Uterus (tissue), 4 donors: Measurements from ENCODE around the gene SPOPL. TPM values are rescaled to one million over a fixed set of nuclear protein-coding genes. Genes with fewer than 3 reads are reported as not detected.

Experiments
- DNase-seq, 2 donors: peaks; one replicate each; pipeline ENCODE4 v3.0.0-alpha.2; 2019 to 2020
- H3K27ac ChIP-seq, 2 donors: fragments of 200-600 bp; sonication (generic); 1 replicate in 1 of 2; 2 replicates in 1 of 2; pipeline ENCODE4 v1.5.1; 2016 to 2018
- H3K27me3 ChIP-seq, 2 donors: fragments of 200-600 bp; sonication (generic); one replicate each; pipeline ENCODE4 v1.5.1; 2018 to 2019; ENCODE audit warnings: control low read depth in 1 of 2
- H3K36me3 ChIP-seq, 2 donors: fragments of 200-600 bp; sonication (generic); one replicate each; pipeline ENCODE4 v1.5.1; 2019; ENCODE audit warnings: control low read depth in 1 of 2
- H3K4me1 ChIP-seq, 2 donors: fragments of 200-600 bp; sonication (generic); one replicate each; pipeline ENCODE4 v1.5.1; 2018 to 2019; ENCODE audit warnings: control low read depth in 1 of 2
- H3K4me3 ChIP-seq, 2 donors: fragments of 200-600 bp; sonication (generic); 1 replicate in 1 of 2; 2 replicates in 1 of 2; pipeline ENCODE4 v1.5.1; 2018 to 2019; ENCODE audit warnings: mild to moderate bottlenecking in 1 of 2
- H3K9me3 ChIP-seq, 2 donors: fragments of 200-600 bp; sonication (generic); one replicate each; pipeline ENCODE4 v1.5.1; 2019; ENCODE audit warnings: control low read depth in 1 of 2
- CTCF ChIP-seq, 4 experiments: fragments of 200-600 bp in 2 of 4; fragments of 450-650 bp in 2 of 4; sonication (generic) in 2 of 4; IDR thresholded peaks; one replicate each; pipeline ENCODE4 v1.5.1; 2016 to 2019; ENCODE audit warnings: antibody characterized with exemption in 4 of 4, mild to moderate bottlenecking in 2 of 4, moderate library complexity in 1 of 4
- POLR2A ChIP-seq, 2 donors: fragments of 450-650 bp; IDR thresholded peaks; one replicate each; pipeline ENCODE4 v1.6.1; 2016; ENCODE audit warnings: antibody characterized with exemption in 2 of 2, mild to moderate bottlenecking in 1 of 2, moderate library complexity in 1 of 2
- intact Hi-C: fragments of 100-400 bp; cut with DNase I; formaldehyde crosslinking; loops from one replicate; pipeline ENCODE4 v1.15.1; 2023; ENCODE audit warnings: low total_unique reads
- total RNA-seq, 4 donors: library from RNA; depleted of rRNA in 3 of 4; stranded (reverse); fragments of >200 nt in 3 of 4; gene quantifications; one replicate each; pipeline versions ENCODE4 v1.1.0 to v1.2.4, GENCODE V29; 2014 to 2023
- donor health status: DM: yes; HTN: yes; CAD: no.

SPOPL gene
- total RNA-seq, 4 donors from 2014 or later, result 19.2 to 40.6 (median 26.8) TPM

GRCh38 chr2:138500592-138501424, 762 bp upstream of the SPOPL start:
- H3K4me1 ChIP-seq, result no peaks in the 10 kb centered on the region
- no peak for DNase-seq
- peak overlapping the region; percentile 88 to 96 for H3K27ac ChIP-seq
- peak overlapping the region; percentile 81 to 97 for H3K4me3 ChIP-seq
- H3K9me3 ChIP-seq, result no peaks in the 10 kb centered on the region
- intact Hi-C loops, result no loop called here
- no peaks in the 10 kb centered on the region for H3K36me3 ChIP-seq
- no peaks in the 10 kb centered on the region for H3K27me3 ChIP-seq
- no peak for TF ChIP-seq POLR2A (IDR thresholded peaks at IDR 0.05)
- TF ChIP-seq CTCF (IDR thresholded peaks at IDR 0.05), result no peak

- no peaks in the 10 kb centered on the region for H3K36me3 ChIP-seq
- intact Hi-C loops, result no loop called here
- peak overlapping the region; percentile 88 to 96 for H3K27ac ChIP-seq
- TF ChIP-seq POLR2A (IDR thresholded peaks at IDR 0.05), result no peak
- no peak for TF ChIP-seq CTCF (IDR thresholded peaks at IDR 0.05)
- H3K9me3 ChIP-seq, result no peaks in the 10 kb centered on the region
- no peak for DNase-seq
- peak overlapping the region; percentile 81 to 97 for H3K4me3 ChIP-seq
- no peaks in the 10 kb centered on the region for H3K4me1 ChIP-seq
- no peaks in the 10 kb centered on the region for H3K27me3 ChIP-seq
These were observed 901 bp downstream of the SPOPL start for GRCh38 chr2:138502255-138503086.

- intact Hi-C loops, result no loop called here
- peak overlapping the region; percentile 88 to 96 for H3K27ac ChIP-seq
These were observed 1.5 kb downstream of the SPOPL start for GRCh38 chr2:138503087-138503442.

GRCh38 chr2:138503652-138504051, 2.1 kb downstream of the SPOPL start:
- intact Hi-C loops, result no loop called here
- Histone ChIP-seq H3K27me3 (no peaks in the 10 kb centered on the region), H3K27ac (peak overlapping the region; percentile 88 to 96), H3K4me1 (no peaks in the 10 kb centered on the region), H3K36me3 (no peaks in the 10 kb centered on the region), H3K9me3 (no peaks in the 10 kb centered on the region), H3K4me3 (peak overlapping the region; percentile 81 to 97)
- DNase-seq, result no peak
- TF ChIP-seq POLR2A (IDR thresholded peaks at IDR 0.05) (no peak), CTCF (IDR thresholded peaks at IDR 0.05) (no peak)

More at GRCh38 chr2:138503087-138503442, 1.5 kb downstream of the SPOPL start:
- peak overlapping the region; percentile 81 to 97 for H3K4me3 ChIP-seq
- no peaks in the 10 kb centered on the region for H3K9me3 ChIP-seq
- no peak for DNase-seq
- H3K4me1 ChIP-seq, result no peaks in the 10 kb centered on the region
- TF ChIP-seq CTCF (IDR thresholded peaks at IDR 0.05) (no peak), POLR2A (IDR thresholded peaks at IDR 0.05) (no peak)
- no peaks in the 10 kb centered on the region for H3K27me3 ChIP-seq
- H3K36me3 ChIP-seq, result no peaks in the 10 kb centered on the region

- DNase-seq, result no peak
- Histone ChIP-seq H3K27ac (peak overlapping the region in 1 of 2 donors; percentile 88), H3K27me3 (no peaks in the 10 kb centered on the region), H3K36me3 (no peaks in the 10 kb centered on the region), H3K9me3 (no peaks in the 10 kb centered on the region), H3K4me3 (peak overlapping the region in 1 of 2 donors; percentile 97), H3K4me1 (no peaks in the 10 kb centered on the region)
- TF ChIP-seq POLR2A (IDR thresholded peaks at IDR 0.05) (no peak), CTCF (IDR thresholded peaks at IDR 0.05) (no peak)
- intact Hi-C loops, result no loop called here
These were observed 2.5 kb downstream of the SPOPL start for GRCh38 chr2:138504092-138504491.
